T1000 (cell line): ENCODE data around the gene GOLGA8M.
"Not testable (repeated sequence)": the region's sequence is repeated elsewhere in the genome, so short reads cannot be mapped to it uniquely, and the experiment has no call there.

ENCODE experiments used
- DNase-seq: peaks from one replicate; lab custom pipeline; 2025; ENCODE audit warnings: mixed read lengths; lab: John Stamatoyannopoulos, UW

GOLGA8M gene

DNA sequence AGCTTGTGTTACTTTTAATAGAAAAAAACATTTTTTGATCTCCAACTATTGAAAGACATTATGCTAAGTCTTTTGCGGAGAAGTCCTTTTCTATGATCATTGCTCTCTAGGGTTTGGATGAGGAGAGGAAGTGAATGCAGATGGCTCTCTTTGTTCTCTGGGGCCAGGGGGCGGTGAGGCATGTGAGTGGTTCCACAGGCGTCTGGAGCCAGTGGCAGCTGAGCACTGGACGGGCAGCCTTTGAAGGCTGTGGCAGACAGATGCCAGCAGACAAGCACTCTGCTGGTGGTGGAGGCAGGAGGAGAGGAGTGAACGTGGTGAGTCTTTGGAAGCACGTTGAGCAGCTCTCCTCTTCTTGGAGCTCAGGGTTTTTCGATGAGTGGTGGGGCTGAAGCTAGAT is 51.5 kb downstream of the GOLGA8M start:
- not testable (repeated sequence) for DNase-seq

DNA sequence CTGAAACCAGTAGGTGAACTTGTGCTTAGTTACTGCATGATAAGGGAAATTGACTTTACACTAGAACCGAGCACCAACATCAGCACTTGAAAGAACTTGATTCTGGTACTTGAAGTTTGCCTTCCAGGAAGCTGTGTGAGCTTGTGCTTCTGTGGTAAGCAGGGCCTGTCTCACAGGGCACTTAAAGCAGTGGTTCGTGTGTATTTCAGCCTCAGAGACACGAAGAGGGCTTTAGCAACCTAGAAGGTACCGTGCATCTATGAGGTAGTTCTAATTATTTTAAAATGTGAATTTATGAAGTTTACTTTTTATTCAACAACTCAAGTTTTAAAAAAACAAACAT is 56.2 kb downstream of the GOLGA8M start:
- DNase-seq, result not testable (repeated sequence)

DNA sequence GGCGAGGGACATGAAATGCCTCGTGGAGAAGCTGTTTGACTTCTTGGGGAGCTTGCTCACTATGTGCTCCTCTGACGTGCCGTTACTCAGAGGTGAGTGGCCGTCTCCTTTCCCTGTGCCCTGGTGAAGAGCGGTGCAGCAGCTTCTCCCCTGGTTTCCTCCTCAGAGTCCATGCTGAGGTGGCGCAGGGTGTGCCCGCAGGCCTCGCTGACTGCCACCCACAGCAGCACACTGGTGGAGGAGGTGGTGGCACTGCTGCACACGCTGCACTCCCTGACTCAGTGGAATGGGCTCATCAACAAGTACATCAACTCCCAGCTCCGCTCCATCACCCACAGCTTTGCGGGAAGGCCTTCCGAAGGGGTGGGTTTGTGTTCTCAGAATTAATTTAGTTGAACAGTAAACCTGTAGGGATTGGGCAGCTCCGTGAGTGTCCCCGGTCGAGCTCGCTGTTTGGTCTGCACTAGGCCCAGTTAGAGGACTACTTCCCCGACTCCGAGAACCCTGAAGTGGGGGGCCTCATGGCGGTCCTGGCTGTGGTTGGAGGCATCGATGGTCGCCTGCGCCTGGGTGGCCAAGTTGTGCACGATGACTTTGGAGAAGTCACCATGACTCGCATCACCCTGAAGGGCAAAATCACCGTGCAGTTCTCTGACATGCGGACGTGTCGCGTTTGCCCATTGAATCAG is 56.7 kb downstream of the GOLGA8M start:
- not testable (repeated sequence) for DNase-seq

DNA sequence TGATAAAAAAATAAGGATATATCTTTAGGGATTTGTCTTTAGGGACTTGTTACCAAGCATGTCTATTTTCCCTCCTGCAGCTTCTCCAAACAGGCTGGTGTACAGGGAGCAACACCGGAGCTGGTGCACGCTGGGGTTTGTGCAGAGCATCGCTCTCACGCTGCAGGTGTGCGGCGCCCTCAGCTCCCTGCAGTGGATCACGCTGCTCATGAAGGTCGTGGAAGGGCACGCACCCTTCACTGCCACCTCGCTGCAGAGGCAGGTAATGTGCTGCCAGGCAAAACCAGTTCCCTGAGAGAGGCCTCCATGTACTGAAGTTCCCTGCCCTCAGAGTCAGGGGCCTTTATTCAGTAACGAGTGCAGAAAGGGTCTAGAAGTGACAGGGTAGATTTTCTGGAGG is 58.0 kb downstream of the GOLGA8M start:
- DNase-seq, result not testable (repeated sequence)

DNA sequence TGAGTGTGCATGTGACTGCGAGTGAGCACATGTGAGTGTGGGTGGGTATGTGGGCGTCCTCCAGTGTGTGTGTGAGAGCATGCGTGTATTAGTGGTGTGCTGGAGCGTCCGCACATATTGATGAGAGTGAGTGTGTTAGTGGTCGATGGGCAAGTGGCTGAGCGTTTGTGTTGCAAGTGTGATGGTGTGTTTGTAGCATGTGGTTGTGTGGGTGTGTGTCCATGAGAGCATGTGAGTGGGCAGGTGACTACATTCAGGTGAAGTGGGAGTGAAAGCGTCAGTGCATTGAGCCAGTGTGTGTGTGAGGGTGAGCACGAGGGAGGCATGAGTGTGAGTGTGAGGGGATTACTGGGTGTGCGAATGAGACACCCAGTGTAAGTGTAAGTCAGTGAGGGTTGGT is 59.7 kb downstream of the GOLGA8M start:
- not testable (repeated sequence) for DNase-seq
